ENCODE measurements around the gene MMP7. TPM values are rescaled to one million over a fixed set of nuclear protein-coding genes. Genes with fewer than 3 reads are reported as not detected.

The MMP7 gene
- total and polyA plus RNA-seq, 2 of the 4 experiments (the other 2 are of a cell fraction): not detected

DNA sequence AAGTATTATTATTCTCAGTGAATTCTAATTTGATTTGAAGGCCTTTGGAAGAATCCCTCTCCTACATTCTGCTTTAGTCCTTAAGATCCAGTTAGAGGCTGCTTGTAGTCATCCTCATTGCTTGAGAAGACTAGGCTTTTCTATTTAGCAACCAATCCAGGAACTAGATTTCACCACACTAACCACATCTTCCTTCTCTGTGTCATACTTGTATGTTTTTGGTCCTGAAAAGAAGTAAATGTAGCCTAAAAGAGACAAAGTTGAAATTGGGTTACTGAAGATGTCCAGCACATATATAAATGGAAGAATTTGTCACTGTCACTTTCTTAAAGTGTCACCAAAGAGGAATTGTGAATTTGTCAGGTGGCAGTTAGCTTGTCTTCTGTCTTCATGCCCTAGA lies 46.6 kb upstream of the MMP7 start:
- Histone ChIP-seq H3K79me1 (ENCODE audit: low read depth in 1 of 2, low read length in 2 of 2) (no peaks in the 10 kb centered on the region), H3K56ac (ENCODE audit: extremely low read depth, insufficient read depth, low read length) (no peak overlapping the region), H2AK9ac (replicated peaks; ENCODE audit: low read depth, low read length, poor library complexity) (no peak overlapping the region), H2BK5ac (ENCODE audit: low read depth, low read length, poor library complexity, severe bottlenecking) (no peak overlapping the region), H3K9me3 (ENCODE audit: control insufficient read depth, insufficient read depth, low read length) (no peaks in the 10 kb centered on the region), H3K9ac (ENCODE audit: low read depth, low read length) (no peak overlapping the region), H3K4me2 (ENCODE audit: low read depth, low read length) (no peak overlapping the region), H2BK15ac (ENCODE audit: low read depth, low read length) (no peak overlapping the region), H3K4me1 (ENCODE audit: control insufficient read depth, insufficient read depth, low read length) (no peaks in the 10 kb centered on the region; the same call in 1 of the 2 replicates), H3K9me1 (ENCODE audit: insufficient read depth, low read length) (no peaks in the 10 kb centered on the region), H4K20me1 (ENCODE audit: insufficient read depth, low read length) (no peaks in the 10 kb centered on the region), H3K14ac (replicated peaks; ENCODE audit: low read depth, low read length) (no peak overlapping the region), H4K91ac (ENCODE audit: insufficient read depth, low read depth, low read length) (no peak overlapping the region), H3K18ac (ENCODE audit: low read depth, low read length) (no peak overlapping the region), H3K27me3 (ENCODE audit: control insufficient read depth, insufficient read depth, low read length) (no peaks in the 10 kb centered on the region), H3K36me3 (ENCODE audit: control insufficient read depth, insufficient read depth, low read length) (no peaks in the 10 kb centered on the region), H3K4ac (ENCODE audit: low read depth, low read length) (no peak overlapping the region), H2BK20ac (ENCODE audit: low read depth, low read length) (no peak overlapping the region), H2BK120ac (ENCODE audit: low read depth, low read length) (no peak overlapping the region), H4K5ac (ENCODE audit: low read depth, low read length) (no peak overlapping the region), H2AK5ac (ENCODE audit: low read depth, low read length) (no peak overlapping the region), H3K23ac (ENCODE audit: low read depth, low read length) (no peak overlapping the region), H3K4me3 (ENCODE audit: insufficient read depth, low read depth, low read length) (no peak overlapping the region), H2AFZ (replicated peaks; ENCODE audit: low read length, poor library complexity) (no peak overlapping the region), H3K27ac (ENCODE audit: insufficient read depth, low read length) (no peak overlapping the region), H4K8ac (ENCODE audit: low read depth in 2 of 2, low read length in 2 of 2) (no peak overlapping the region)
- ATAC-seq (ENCODE audit: low read depth) (no peak), DNase-seq (peak; percentile 46)
- no TSS peak for BruUV-seq (replicated peaks)
- intact Hi-C loops (cut with micrococcal nuclease) (no loop called here), in situ Hi-C loops (cut with MboI; ENCODE audit: low sequenced_read_pairs) (no loop called here), dilution Hi-C loops (cut with HindIII; ENCODE audit: low sequenced_read_pairs, unreplicated experiment) (no loop called here)
- CTCF ChIA-PET: no interaction called here
- POLR2A ChIA-PET (ENCODE audit: unreplicated experiment): no interaction called here
- TF ChIP-seq MAZ (IDR thresholded peaks at IDR 0.05; ENCODE audit: borderline replicate concordance, low read depth, low read length): no peak
- TF ChIP-seq, protein P1, sequence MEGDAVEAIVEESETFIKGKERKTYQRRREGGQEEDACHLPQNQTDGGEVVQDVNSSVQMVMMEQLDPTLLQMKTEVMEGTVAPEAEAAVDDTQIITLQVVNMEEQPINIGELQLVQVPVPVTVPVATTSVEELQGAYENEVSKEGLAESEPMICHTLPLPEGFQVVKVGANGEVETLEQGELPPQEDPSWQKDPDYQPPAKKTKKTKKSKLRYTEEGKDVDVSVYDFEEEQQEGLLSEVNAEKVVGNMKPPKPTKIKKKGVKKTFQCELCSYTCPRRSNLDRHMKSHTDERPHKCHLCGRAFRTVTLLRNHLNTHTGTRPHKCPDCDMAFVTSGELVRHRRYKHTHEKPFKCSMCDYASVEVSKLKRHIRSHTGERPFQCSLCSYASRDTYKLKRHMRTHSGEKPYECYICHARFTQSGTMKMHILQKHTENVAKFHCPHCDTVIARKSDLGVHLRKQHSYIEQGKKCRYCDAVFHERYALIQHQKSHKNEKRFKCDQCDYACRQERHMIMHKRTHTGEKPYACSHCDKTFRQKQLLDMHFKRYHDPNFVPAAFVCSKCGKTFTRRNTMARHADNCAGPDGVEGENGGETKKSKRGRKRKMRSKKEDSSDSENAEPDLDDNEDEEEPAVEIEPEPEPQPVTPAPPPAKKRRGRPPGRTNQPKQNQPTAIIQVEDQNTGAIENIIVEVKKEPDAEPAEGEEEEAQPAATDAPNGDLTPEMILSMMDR (conservative IDR thresholded peaks at IDR 0.05; ENCODE audit: low read depth, low read length): no peak
- no peak for TF ChIP-seq BHLHE40 (IDR thresholded peaks at IDR 0.05; ENCODE audit: low read depth, low read length)
- no peak for TF ChIP-seq CHD1 (IDR thresholded peaks at IDR 0.05; ENCODE audit: low read depth, low read length)
- no peak for TF ChIP-seq NFE2L2 (IDR thresholded peaks at IDR 0.05; ENCODE audit: low read depth, low read length)
- TF ChIP-seq MAFK (IDR thresholded peaks at IDR 0.05; ENCODE audit: low read depth, low read length): no peak
- TF ChIP-seq, protein P2, sequence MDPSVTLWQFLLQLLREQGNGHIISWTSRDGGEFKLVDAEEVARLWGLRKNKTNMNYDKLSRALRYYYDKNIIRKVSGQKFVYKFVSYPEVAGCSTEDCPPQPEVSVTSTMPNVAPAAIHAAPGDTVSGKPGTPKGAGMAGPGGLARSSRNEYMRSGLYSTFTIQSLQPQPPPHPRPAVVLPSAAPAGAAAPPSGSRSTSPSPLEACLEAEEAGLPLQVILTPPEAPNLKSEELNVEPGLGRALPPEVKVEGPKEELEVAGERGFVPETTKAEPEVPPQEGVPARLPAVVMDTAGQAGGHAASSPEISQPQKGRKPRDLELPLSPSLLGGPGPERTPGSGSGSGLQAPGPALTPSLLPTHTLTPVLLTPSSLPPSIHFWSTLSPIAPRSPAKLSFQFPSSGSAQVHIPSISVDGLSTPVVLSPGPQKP (IDR thresholded peaks at IDR 0.05; ENCODE audit: borderline replicate concordance, low read depth, low read length): no peak
- TF ChIP-seq FOS (IDR thresholded peaks at IDR 0.05; ENCODE audit: low read depth, low read length): no peak
- TF ChIP-seq, protein P3, sequence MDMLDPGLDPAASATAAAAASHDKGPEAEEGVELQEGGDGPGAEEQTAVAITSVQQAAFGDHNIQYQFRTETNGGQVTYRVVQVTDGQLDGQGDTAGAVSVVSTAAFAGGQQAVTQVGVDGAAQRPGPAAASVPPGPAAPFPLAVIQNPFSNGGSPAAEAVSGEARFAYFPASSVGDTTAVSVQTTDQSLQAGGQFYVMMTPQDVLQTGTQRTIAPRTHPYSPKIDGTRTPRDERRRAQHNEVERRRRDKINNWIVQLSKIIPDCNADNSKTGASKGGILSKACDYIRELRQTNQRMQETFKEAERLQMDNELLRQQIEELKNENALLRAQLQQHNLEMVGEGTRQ (IDR thresholded peaks at IDR 0.05; ENCODE audit: low read depth, low read length): no peak
- no peak; the same call in 1 of the 2 replicates for TF ChIP-seq CEBPB (IDR thresholded peaks at IDR 0.05; ENCODE audit: low read depth, low read length)
- no peak for TF ChIP-seq MXI1 (IDR thresholded peaks at IDR 0.05; ENCODE audit: borderline replicate concordance, low read depth, low read length)
- TF ChIP-seq RAD21 (IDR thresholded peaks at IDR 0.05; ENCODE audit: low read length): no peak
- TF ChIP-seq RFX5 (IDR thresholded peaks at IDR 0.05; ENCODE audit: low read depth, low read length): no peak
- no peak for TF ChIP-seq SMC3 (IDR thresholded peaks at IDR 0.05; ENCODE audit: low read depth, low read length)
- no peak for TF ChIP-seq RCOR1 (IDR thresholded peaks at IDR 0.05; ENCODE audit: insufficient replicate concordance, low read length)
- no peak for TF ChIP-seq POLR2A (IDR thresholded peaks at IDR 0.05; ENCODE audit: low read depth, low read length)
